Prostate gland (tissue), 2 donors: ENCODE results near the gene PCDHGB6. TPM values are rescaled to one million over a fixed set of nuclear protein-coding genes. Genes with fewer than 3 reads are reported as not detected.
"Not testable (repeated sequence)": the region's sequence is repeated elsewhere in the genome, so short reads cannot be mapped to it uniquely, and the experiment has no call there.

ENCODE experiments used
- DNase-seq: peaks from one replicate; pipeline ENCODE4 v3.0.0-alpha.2; 2019; ENCODE audit warnings: low spot score
- H3K27ac ChIP-seq, 2 donors: fragments of 200-600 bp; sonication (generic); 2 replicates each; pipeline ENCODE4 v1.5.1; 2017 to 2019
- H3K27me3 ChIP-seq: fragments of 200-600 bp; sonication (generic); replicated peaks from 2 replicates; pipeline ENCODE4 v1.5.1; 2019; ENCODE audit not compliant: insufficient read depth
- H3K36me3 ChIP-seq, 2 donors: fragments of 200-600 bp; sonication (generic); 1 replicate in 1 of 2; 2 replicates in 1 of 2; pipeline versions ENCODE4 v1.5.1 to v1.8.1; 2017 to 2019
- H3K4me1 ChIP-seq: fragments of 200-600 bp; sonication (generic); replicated peaks from 2 replicates; pipeline ENCODE4 v1.5.1; 2019
- H3K4me3 ChIP-seq, 2 donors: fragments of 200-600 bp; sonication (generic); 2 replicates each; pipeline ENCODE4 v1.5.1; 2017 to 2019
- H3K9me3 ChIP-seq: fragments of 200-600 bp; sonication (generic); 2 replicates; pipeline ENCODE4 v1.5.1; 2017
- CTCF ChIP-seq, 4 experiments: fragments of 200-600 bp in 2 of 4; fragments of 450-650 bp in 2 of 4; sonication (generic) in 2 of 4; IDR thresholded peaks; 1 replicate in 3 of 4; 2 replicates in 1 of 4; pipeline ENCODE4 v1.5.1; 2016 to 2019; ENCODE audit warnings: antibody characterized with exemption in 4 of 4, mild to moderate bottlenecking in 2 of 4, moderate library complexity in 2 of 4
- POLR2A ChIP-seq: fragments of 450-650 bp; IDR thresholded peaks from one replicate; pipeline ENCODE4 v1.6.1; 2016; ENCODE audit warnings: antibody characterized with exemption, mild to moderate bottlenecking
- POLR2AphosphoS5 ChIP-seq: sonication (generic); formaldehyde crosslinking; IDR thresholded peaks from one replicate; pipeline ENCODE4 v1.6.1; 2017; ENCODE audit warnings: antibody characterized with exemption
- WGBS: methylation state at CpG from one replicate; pipeline ENCODE4 v1.1.5; 2018; 5-methylcytosine and 5-hydroxymethylcytosine counted together
- intact Hi-C: fragments of 100-400 bp; cut with DNase I; formaldehyde crosslinking; loops from one replicate; pipeline ENCODE4 v1.14.2; 2022
- total RNA-seq, 2 donors: library from RNA; depleted of rRNA; stranded (reverse); fragments of >200 nt; gene quantifications; one replicate each; pipeline ENCODE4 v1.1.0, GENCODE V29; 2016

Gene PCDHGB6
- total RNA-seq, 2 donors from 2014 or later = 5.2 to 11.0 TPM

DNA sequence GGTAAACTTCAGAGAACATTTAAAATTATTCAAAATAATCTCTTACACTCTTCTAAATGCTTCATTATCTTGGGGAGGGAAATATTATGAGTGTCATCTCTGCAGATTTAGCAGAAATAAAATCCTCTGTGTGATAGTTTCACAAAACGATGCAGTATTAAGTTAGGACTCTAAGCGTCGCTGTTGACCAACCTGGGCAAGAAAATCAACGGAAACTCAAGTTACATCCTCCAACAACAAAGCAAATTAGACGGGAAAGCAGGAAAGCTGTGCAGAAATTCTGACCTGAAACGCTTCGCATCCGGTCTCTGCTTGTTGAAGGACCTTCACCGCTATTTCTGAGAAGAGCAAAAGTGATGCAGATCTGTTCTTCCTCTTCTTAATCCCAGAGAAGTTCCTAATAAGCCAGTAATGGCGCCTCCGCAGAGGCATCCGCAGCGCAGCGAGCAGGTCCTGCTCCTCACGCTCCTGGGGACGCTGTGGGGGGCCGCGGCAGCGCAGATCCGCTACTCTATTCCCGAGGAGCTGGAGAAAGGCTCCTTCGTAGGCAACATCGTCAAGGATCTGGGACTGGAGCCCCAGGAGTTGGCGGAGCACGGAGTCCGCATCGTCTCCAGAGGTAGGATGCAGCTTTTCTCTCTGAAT, 34.0 kb upstream of the PCDHGB6 start, which contains the start of gene PCDHGA6:
TSS of gene PCDHGA6 (plus strand) at position 219 of the 645 bp plus-strand sequence. CDS start at position 412, 193 bp downstream.
- Histone ChIP-seq H3K27ac (no peak within 1 kb of the TSS), H3K36me3 (no peaks in the 10 kb centered on the region), H3K4me1 (no peaks in the 10 kb centered on the region), H3K9me3 (no peaks in the 10 kb centered on the region), H3K27me3 (peaks cover 4% of the 10 kb centered on the region), H3K4me3 (no peak within 1 kb of the TSS)
- intact Hi-C loops = no loop called here
- TF ChIP-seq POLR2A (no peak), CTCF (IDR thresholded peaks at IDR 0.05) (peak in 2 of 4 experiments; percentile 10 to 17), POLR2AphosphoS5 (no peak)
- 13% methylated on average over 27 of the region's 27 CpGs for WGBS
- DNase-seq = no peak

DNA sequence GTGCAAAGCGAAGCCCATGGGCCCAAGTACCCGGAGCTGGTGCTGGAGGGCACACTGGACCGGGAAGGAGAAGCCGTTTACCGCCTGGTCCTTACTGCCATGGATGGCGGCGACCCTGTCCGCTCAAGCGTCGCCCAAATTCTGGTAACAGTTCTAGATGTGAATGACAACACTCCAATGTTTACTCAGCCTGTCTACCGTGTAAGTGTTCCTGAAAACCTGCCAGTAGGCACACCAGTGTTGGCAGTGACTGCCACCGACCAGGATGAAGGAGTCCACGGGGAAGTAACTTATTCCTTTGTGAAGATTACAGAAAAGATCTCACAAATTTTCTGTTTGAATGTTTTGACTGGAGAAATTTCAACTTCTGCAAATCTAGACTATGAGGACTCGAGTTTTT, 33.2 kb upstream of the PCDHGB6 start:
- Histone ChIP-seq H3K27ac (no peak overlapping the region), H3K4me1 (no peaks in the 10 kb centered on the region), H3K27me3 (peaks cover 4% of the 10 kb centered on the region), H3K36me3 (no peaks in the 10 kb centered on the region), H3K9me3 (no peaks in the 10 kb centered on the region), H3K4me3 (no peak overlapping the region)
- TF ChIP-seq POLR2A = no peak
- TF ChIP-seq POLR2AphosphoS5 = no peak
- no peak for TF ChIP-seq CTCF (IDR thresholded peaks at IDR 0.05)
- DNase-seq = no peak
- 39% methylated on average over 14 of the region's 14 CpGs for WGBS
- intact Hi-C loops = no loop called here

- H3K4me3 ChIP-seq, H3K27me3 ChIP-seq, H3K4me1 ChIP-seq, H3K36me3 ChIP-seq, H3K27ac ChIP-seq, H3K9me3 ChIP-seq, DNase-seq, intact Hi-C loops: not testable (repeated sequence)
- WGBS = 29% methylated on average over 8 of the region's 48 CpGs
Measured at GRCh38 chr5:141375444-141376155, 32.2 kb upstream of the PCDHGB6 start.

- no peaks in the 10 kb centered on the region for H3K9me3 ChIP-seq
- no peaks in the 10 kb centered on the region for H3K36me3 ChIP-seq
- intact Hi-C loops = no loop called here
- no peak within 1 kb of the TSS for H3K27ac ChIP-seq
- H3K27me3 ChIP-seq = no peaks in the 10 kb centered on the region
- H3K4me3 ChIP-seq = peak within 1 kb of the TSS; percentile 11 to 17
- 15% methylated on average over 37 of the region's 37 CpGs for WGBS
- DNase-seq = no peak
- no peaks in the 10 kb centered on the region for H3K4me1 ChIP-seq
- TF ChIP-seq POLR2AphosphoS5 = no peak
- peak in 1 of 4 experiments; percentile 8 for TF ChIP-seq CTCF (IDR thresholded peaks at IDR 0.05)
Measured at GRCh38 chr5:141382469-141383294, 25.1 kb upstream of the PCDHGB6 start, which contains the start of gene PCDHGA7. Gene PCDHGA7, plus strand, starts transcription at chr5:141382742. Its CDS starts 158 bp downstream, at chr5:141382900.

GRCh38 chr5:141383345-141383744, 24.5 kb upstream of the PCDHGB6 start:
- H3K9me3 ChIP-seq = no peaks in the 10 kb centered on the region
- H3K27me3 ChIP-seq = no peaks in the 10 kb centered on the region
- H3K36me3 ChIP-seq = no peaks in the 10 kb centered on the region
- DNase-seq = no peak
- H3K27ac ChIP-seq = no peak overlapping the region
- no peaks in the 10 kb centered on the region for H3K4me1 ChIP-seq
- no peak overlapping the region for H3K4me3 ChIP-seq
- no peak for TF ChIP-seq CTCF (IDR thresholded peaks at IDR 0.05)
- no peak for TF ChIP-seq POLR2AphosphoS5
- no peak for TF ChIP-seq POLR2A
- WGBS = 24% methylated on average over 21 of the region's 21 CpGs
- intact Hi-C loops = no loop called here
